GM18505 (cell line): ENCODE results near the gene ENTPD5.
"Not testable (repeated sequence)": the region's sequence is repeated elsewhere in the genome, so short reads cannot be mapped to it uniquely, and the experiment has no call there.

Experiments used
- ATAC-seq: cut with Tn5 transposase; IDR thresholded peaks from one replicate; pipeline ENCODE4 v1.9.1; 2021; ENCODE audit not compliant: unreplicated experiment
- POLR2A ChIP-seq: IDR thresholded peaks from 4 replicates; pipeline ENCODE4 v1.6.1; 2011; ENCODE audit warnings: borderline replicate concordance; ENCODE audit not compliant: insufficient read depth, insufficient read length; ENCODE audit errors: extremely low read depth

ENTPD5 gene

DNA sequence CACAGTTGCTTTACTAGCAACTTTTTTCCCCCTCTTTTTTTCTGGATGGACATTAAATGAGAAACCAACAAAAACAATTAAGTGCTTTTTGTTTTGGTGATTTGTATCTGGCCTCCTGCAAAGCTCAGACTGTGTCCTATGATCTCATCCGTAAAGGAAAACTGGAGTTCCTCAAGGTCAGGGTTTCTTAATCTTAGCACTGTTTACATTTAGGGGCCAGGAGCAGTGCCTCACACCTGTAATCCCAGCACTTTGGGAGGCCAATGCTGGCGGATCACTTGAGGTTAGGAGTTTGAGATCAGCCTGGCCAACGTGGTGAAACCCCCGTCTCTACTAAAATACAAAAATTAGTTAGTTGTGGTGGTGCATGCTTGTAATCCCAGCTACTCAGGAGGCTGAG lies 28.0 kb downstream of the ENTPD5 start:
- no peak for ATAC-seq
- no peak for TF ChIP-seq POLR2A

- not testable (repeated sequence) for ATAC-seq
Observed at GRCh38 chr14:73988656-73989055, 30.4 kb downstream of the ENTPD5 start.

- no peak for ATAC-seq
- TF ChIP-seq POLR2A = no peak
Observed at GRCh38 chr14:73988065-73988464, 31.0 kb downstream of the ENTPD5 start.

GRCh38 chr14:73977896-73978295 lies 41.2 kb downstream of the ENTPD5 start:
- ATAC-seq = no peak
- TF ChIP-seq POLR2A = no peak

GRCh38 chr14:73976125-73976524 lies 43.0 kb downstream of the ENTPD5 start:
- ATAC-seq = no peak
- no peak for TF ChIP-seq POLR2A

- no peak for TF ChIP-seq POLR2A
- no peak for ATAC-seq
Observed at GRCh38 chr14:73973497-73973896, 45.6 kb downstream of the ENTPD5 start.

DNA sequence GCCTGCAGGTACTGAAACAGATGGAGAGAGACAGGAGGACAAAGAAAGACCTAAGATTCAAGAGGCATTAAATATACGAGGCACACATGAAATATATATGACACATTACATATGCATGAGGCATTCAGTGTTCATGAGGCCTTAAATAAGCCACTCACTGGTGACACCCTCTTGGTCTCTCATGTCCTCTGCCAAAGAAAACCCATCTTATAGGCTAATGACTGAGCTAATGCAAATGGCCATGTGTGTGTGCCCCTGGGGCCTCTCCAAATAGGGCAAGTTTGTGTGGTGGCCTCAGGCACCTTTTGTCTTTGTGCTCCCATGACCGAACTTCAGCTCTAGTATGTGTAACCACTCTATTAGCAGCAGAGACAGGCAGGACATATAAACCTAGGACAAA lies 50.2 kb downstream of the ENTPD5 start:
- TF ChIP-seq POLR2A = no peak
- ATAC-seq = no peak

DNA sequence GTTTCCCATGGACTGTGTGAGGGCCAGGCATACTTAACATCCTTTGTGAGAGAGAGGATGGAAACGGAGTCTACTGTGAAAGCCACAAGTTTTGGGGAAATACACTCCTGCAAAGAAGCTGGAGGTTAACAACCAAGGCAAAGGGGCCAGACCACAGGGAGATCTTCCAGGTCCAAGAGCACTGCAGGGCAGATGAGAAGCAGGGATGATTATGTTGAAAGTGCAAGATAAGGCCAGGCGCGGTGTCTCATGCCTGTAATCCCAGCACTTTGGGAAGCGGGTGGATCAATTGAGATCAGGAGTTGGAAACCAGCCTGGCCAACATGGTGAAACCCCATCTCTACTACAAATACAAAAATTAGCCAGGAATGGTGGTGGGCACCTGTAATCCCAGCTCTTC lies 53.9 kb downstream of the ENTPD5 start:
- no peak for ATAC-seq

DNA sequence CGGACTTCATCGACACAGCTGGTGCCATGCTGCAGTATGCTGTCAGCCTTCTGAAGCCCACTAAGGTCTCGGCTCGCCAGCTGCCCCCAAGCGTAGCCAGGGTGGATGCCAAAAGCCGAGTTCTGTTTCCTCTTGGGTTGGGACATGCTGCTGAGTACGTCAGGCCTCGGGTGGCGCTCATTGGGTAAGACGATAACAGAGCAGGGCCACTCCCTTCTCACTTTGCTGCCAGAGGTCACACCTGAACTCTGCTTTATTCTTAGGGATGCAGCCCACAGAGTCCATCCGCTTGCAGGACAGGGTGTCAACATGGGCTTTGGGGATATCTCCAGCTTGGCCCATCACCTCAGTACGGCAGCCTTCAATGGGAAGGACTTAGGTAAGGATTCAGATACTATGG lies 57.9 kb downstream of the ENTPD5 start:
- TF ChIP-seq POLR2A = no peak

More for the DNA sequence above, 53.9 kb downstream of the ENTPD5 start:
- no peak for TF ChIP-seq POLR2A

GRCh38 chr14:73958591-73958990 lies 60.5 kb downstream of the ENTPD5 start:
- no peak for ATAC-seq
- no peak for TF ChIP-seq POLR2A

More for the DNA sequence above, 57.9 kb downstream of the ENTPD5 start:
- no peak for ATAC-seq

- no peak for ATAC-seq
- no peak for TF ChIP-seq POLR2A
Observed at GRCh38 chr14:73955674-73956073, 63.4 kb downstream of the ENTPD5 start.

- TF ChIP-seq POLR2A = no peak
- ATAC-seq = no peak
Observed at GRCh38 chr14:73953731-73954130, 65.4 kb downstream of the ENTPD5 start.

DNA sequence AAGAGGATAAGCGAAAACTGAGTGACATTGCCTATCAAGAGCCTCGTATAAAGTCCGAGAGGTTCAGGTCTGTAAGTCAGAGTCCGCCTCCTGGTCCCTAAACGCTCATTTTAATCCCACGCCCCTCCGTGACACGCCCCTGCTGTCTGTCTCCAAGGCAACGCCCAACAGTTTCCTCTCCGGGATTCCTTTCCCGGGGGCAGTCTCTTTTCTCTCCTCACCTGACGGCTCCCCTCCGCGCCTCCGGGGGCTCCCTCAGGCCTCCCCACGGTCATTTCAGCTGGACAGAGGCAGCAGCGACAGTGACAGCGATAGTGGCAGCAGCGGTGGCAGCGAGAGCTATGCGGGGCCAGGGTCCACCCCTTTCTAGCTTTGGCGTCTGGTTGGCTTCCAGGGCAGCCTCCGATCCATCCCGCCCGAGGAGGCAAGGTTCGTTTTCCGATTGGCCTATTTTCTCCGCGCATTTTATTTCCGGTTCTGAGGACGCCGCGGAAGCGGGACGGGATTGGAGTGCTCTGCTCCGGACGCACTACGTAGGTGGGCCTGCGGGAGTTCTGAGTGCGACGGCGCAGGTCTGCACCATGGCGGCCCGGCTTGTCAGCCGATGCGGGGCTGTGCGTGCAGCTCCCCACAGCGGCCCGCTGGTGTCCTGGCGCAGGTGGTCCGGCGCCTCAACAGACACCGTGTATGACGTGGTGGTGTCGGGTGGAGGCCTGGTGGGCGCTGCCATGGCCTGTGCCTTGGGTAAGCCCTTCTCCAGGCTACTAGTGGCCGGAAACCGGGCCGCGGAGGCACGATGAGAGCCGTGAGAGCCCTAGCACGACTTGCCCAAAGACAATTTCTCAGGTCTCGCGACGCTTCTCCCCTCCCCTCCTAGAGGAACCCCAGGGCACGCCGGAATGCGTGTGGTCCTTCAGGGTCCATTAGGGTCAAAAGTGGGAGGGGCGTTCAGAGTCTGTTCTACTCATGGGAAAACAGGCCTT lies 69.0 kb downstream of the ENTPD5 start, which contains the start of the genes COQ6 and FAM161B:
Gene COQ6 (plus strand): TSS at position 551 of the 983 bp plus-strand sequence. CDS start 31 bp downstream, at position 582.
Gene FAM161B (minus strand): TSS at position 343 of the 983 bp plus-strand sequence. CDS start 68 bp downstream, at position 275.
- peak; percentile 84 for ATAC-seq
- peak; percentile 85 for TF ChIP-seq POLR2A

GRCh38 chr14:73945159-73945670 lies 73.9 kb downstream of the ENTPD5 start:
- TF ChIP-seq POLR2A = no peak
- ATAC-seq = no peak
